Stomach (tissue), 9 donors: ENCODE results near the gene IFI6. TPM values are rescaled to one million over a fixed set of nuclear protein-coding genes. Genes with fewer than 3 reads are reported as not detected.

Source experiments
- DNase-seq, 2 donors: peaks; one replicate each; pipeline versions ENCODE4 v3.0.0 to v3.0.0-alpha.2; 2013 to 2019
- H3K27ac ChIP-seq, 5 donors: fragments of 200-600 bp in 4 of 5; sonication (generic) in 4 of 5; one replicate each; pipeline ENCODE4 v1.5.1; 2013 to 2019; ENCODE audit warnings: mild to moderate bottlenecking in 1 of 5, moderate library complexity in 1 of 5
- H3K27me3 ChIP-seq, 3 donors: fragments of 200-600 bp; sonication (generic); one replicate each; pipeline ENCODE4 v1.5.1; 2017 to 2019; ENCODE audit warnings: mixed run types in 1 of 3
- H3K36me3 ChIP-seq, 4 donors: fragments of 200-600 bp; sonication (generic); 1 replicate in 3 of 4; 2 replicates in 1 of 4; pipeline ENCODE4 v1.5.1; 2016 to 2019
- H3K4me1 ChIP-seq, 4 donors: fragments of 200-600 bp; sonication (generic); one replicate each; pipeline ENCODE4 v1.5.1; 2016 to 2019
- H3K4me3 ChIP-seq, 4 donors: fragments of 200-600 bp; sonication (generic) in 3 of 4; one replicate each; pipeline ENCODE4 v1.5.1; 2016 to 2019; ENCODE audit warnings: mild to moderate bottlenecking in 1 of 4
- H3K9me3 ChIP-seq, 4 donors: fragments of 200-600 bp; sonication (generic); one replicate each; pipeline ENCODE4 v1.5.1; 2016 to 2019
- EP300 ChIP-seq: sonication (generic); formaldehyde crosslinking; IDR thresholded peaks from one replicate; pipeline ENCODE4 v1.6.1; 2017; ENCODE audit warnings: antibody characterized with exemption
- POLR2A ChIP-seq, 4 donors: fragments of 450-650 bp; IDR thresholded peaks; one replicate each; pipeline ENCODE4 v1.6.1; 2016; ENCODE audit warnings: antibody characterized with exemption in 4 of 4, control low read depth in 2 of 4, mild to moderate bottlenecking in 1 of 4, moderate library complexity in 1 of 4
- POLR2AphosphoS5 ChIP-seq, 3 donors: sonication (generic); formaldehyde crosslinking; IDR thresholded peaks; one replicate each; pipeline ENCODE4 v1.6.1; 2016; ENCODE audit warnings: antibody characterized with exemption in 3 of 3
- whole genome bisulfite sequencing, 5 donors: extraction: QIAGEN DNeasy Blood & Tissue Kit in 3 of 5; methylation state at CpG; one replicate each; pipeline versions ENCODE4 v1.1.5 to v1.1.7; 2013 to 2018; 5-methylcytosine and 5-hydroxymethylcytosine counted together
- intact Hi-C: fragments of 100-400 bp; cut with DNase I; formaldehyde crosslinking; loops from one replicate; pipeline ENCODE4 v1.15.1; 2023; ENCODE audit warnings: low total_unique reads
- polyA plus RNA-seq, 3 donors: library from polyadenylated mRNA; stranded (reverse); fragments of 200-250 nt; gene quantifications; one replicate each; pipeline ENCODE4 v1.2.3, GENCODE V29; 2013
- total RNA-seq, 5 donors: library from RNA; depleted of rRNA; stranded (reverse); fragments of >200 nt; gene quantifications; one replicate each; pipeline versions ENCODE4 v1.1.0 to v1.2.3, GENCODE V29; 2014 to 2016
- TF ChIP-seq, protein P1 (sequence below), 7 experiments: fragments of 450-650 bp in 4 of 7; fragments of 200-600 bp in 3 of 7; sonication (generic) in 3 of 7; IDR thresholded peaks; one replicate each; pipeline ENCODE4 v1.5.1; 2016 to 2019; ENCODE audit warnings: antibody characterized with exemption in 7 of 7, control low read depth in 2 of 7, mild to moderate bottlenecking in 1 of 7
- donor health status: healthy with polysubstance abuse.
- donor health status: Bipolar disorder and iron deficiency.
- donor health status: healthy.

IFI6 gene
- total and polyA plus RNA-seq, 8 donors: 6.1 to 95.2 (median 40.0) TPM; not detected in 1

DNA sequence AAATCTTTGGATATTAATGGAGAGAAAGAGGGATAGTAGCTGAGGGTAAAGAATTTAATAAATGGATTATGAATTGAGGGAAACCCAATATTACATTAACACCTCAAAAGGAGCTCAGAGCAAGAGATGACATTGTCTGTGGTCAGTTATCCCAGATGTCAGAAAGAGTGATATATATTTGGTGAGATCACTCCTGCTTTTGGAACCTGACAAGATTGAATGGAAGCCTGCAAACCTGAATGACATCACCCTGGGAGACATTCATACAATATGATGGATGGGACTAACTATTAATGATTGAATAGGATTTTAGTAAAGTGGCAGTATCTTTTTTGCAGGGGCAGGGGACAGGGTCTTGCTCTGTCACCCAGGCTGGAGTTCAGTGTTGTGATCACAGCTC, 6.8 kb upstream of the IFI6 start:
- intact Hi-C loops: no loop called here

DNA sequence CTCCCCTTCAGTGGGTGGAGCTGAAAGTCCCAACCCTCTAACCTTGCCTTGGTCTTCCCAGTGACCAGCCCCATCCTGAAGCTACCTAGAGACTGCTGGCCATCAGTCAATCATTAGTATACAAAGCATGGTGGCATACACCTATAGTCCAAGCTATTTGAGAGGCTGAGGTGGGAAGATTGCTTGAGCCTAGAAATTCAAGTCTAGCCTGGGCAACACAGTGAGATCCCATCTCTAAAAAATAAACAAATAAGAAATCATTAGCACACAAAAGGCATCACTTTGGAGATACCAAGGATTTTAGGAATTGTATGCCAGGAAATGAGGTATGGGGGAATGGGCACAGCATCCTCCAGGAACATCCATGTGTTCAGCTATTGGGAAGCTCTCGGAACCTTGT, 4.4 kb upstream of the IFI6 start:
- peaks cover 11 to 19% (median 12%) of the 10 kb centered on the region in 4 donors for H3K4me1 ChIP-seq
- H3K27ac ChIP-seq: no peak overlapping the region
- no peak overlapping the region for H3K4me3 ChIP-seq
- intact Hi-C loops: no loop called here
- WGBS, 5 donors: 92 to 100% (median 96%) methylated on average over 1 of the region's 1 CpG
- H3K9me3 ChIP-seq: peaks cover 12 to 19% (median 15%) of the 10 kb centered on the region in 4 donors
- TF ChIP-seq EP300 (no peak), POLR2A (IDR thresholded peaks at IDR 0.05) (no peak), POLR2AphosphoS5 (IDR thresholded peaks at IDR 0.05) (no peak)
- TF ChIP-seq, protein P1, sequence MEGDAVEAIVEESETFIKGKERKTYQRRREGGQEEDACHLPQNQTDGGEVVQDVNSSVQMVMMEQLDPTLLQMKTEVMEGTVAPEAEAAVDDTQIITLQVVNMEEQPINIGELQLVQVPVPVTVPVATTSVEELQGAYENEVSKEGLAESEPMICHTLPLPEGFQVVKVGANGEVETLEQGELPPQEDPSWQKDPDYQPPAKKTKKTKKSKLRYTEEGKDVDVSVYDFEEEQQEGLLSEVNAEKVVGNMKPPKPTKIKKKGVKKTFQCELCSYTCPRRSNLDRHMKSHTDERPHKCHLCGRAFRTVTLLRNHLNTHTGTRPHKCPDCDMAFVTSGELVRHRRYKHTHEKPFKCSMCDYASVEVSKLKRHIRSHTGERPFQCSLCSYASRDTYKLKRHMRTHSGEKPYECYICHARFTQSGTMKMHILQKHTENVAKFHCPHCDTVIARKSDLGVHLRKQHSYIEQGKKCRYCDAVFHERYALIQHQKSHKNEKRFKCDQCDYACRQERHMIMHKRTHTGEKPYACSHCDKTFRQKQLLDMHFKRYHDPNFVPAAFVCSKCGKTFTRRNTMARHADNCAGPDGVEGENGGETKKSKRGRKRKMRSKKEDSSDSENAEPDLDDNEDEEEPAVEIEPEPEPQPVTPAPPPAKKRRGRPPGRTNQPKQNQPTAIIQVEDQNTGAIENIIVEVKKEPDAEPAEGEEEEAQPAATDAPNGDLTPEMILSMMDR (IDR thresholded peaks at IDR 0.05): no peak
- no peak for DNase-seq
- H3K27me3 ChIP-seq: no peaks in the 10 kb centered on the region
- H3K36me3 ChIP-seq: no peaks in the 10 kb centered on the region

More for the DNA sequence above, 6.8 kb upstream of the IFI6 start:
- Histone ChIP-seq H3K27me3 (no peaks in the 10 kb centered on the region), H3K27ac (no peak overlapping the region), H3K36me3 (no peaks in the 10 kb centered on the region), H3K4me1 (no peaks in the 10 kb centered on the region), H3K9me3 (peaks cover 15 to 31% (median 21%) of the 10 kb centered on the region in 4 donors), H3K4me3 (no peak overlapping the region)
- DNase-seq: no peak
- no peak for TF ChIP-seq POLR2AphosphoS5 (IDR thresholded peaks at IDR 0.05)
- TF ChIP-seq, protein P1 (IDR thresholded peaks at IDR 0.05): no peak
- TF ChIP-seq POLR2A (IDR thresholded peaks at IDR 0.05): no peak
- no peak for TF ChIP-seq EP300

DNA sequence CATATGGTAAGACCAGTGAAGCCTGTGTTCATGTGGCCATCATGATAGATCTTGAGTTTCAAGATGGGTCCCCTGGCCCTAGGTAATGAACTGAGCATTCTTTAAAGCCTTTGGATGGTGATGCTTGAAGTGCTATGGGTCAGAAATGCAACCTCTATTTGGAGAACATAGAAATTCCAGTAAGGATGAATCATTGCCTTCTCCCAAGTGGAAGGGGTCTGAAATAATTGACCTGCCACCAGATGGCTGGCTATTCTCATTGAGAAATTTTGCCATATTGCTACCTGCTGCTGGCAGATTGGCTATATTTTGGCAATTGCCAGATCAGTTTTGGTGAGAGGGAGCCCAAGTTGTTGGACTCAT, 739 bp upstream of the IFI6 start:
- Histone ChIP-seq H3K36me3 (no peaks in the 10 kb centered on the region), H3K27ac (peak overlapping the region; percentile 59 to 94 (median 87)), H3K4me1 (peaks cover 19 to 43% (median 34%) of the 10 kb centered on the region in 4 donors), H3K4me3 (peak overlapping the region in 3 of 4 donors; percentile 48 to 61 (median 54)), H3K9me3 (no peaks in the 10 kb centered on the region), H3K27me3 (no peaks in the 10 kb centered on the region)
- intact Hi-C loops: no loop called here
- no peak for DNase-seq
- TF ChIP-seq EP300: no peak
- TF ChIP-seq, protein P1 (IDR thresholded peaks at IDR 0.05): no peak
- TF ChIP-seq POLR2A (IDR thresholded peaks at IDR 0.05): no peak
- no peak for TF ChIP-seq POLR2AphosphoS5 (IDR thresholded peaks at IDR 0.05)

DNA sequence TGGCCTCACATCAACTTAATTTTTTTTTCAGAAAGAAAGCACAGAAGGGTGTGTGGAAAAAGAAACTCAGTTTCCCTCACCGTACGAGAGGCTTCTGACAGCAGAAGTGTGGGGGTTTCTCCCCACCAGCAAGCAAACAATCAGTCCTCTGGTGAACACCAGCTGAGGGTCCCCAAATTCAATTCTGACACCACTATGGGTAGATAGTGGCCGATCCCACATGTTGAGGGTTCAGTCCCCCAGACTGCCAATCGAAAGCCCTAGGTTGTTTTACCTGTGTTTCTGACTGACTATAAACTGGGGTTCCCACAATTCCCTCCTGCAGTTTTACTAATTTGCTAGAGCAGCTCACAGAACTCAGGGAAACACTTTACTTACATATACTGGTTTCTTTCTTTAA, 2.1 kb downstream of the IFI6 start:
- TF ChIP-seq POLR2AphosphoS5 (IDR thresholded peaks at IDR 0.05) (no peak), EP300 (no peak), POLR2A (IDR thresholded peaks at IDR 0.05) (no peak)
- TF ChIP-seq, protein P1 (IDR thresholded peaks at IDR 0.05): no peak
- peak overlapping the region in 1 of 5 donors; percentile 57 for H3K27ac ChIP-seq
- intact Hi-C loops: loop anchor here (10.0 kb wide), 1 partner anchor 55 kb away; the partner anchor contains the start of gene FAM76A
- peak overlapping the region in 1 of 4 donors; percentile 51 for H3K4me3 ChIP-seq
- 63 to 79% (median 71%) methylated on average over 4 of the region's 4 CpGs for WGBS, 5 donors
- DNase-seq: no peak
- no peaks in the 10 kb centered on the region for H3K27me3 ChIP-seq
- peaks cover 19 to 43% (median 34%) of the 10 kb centered on the region in 4 donors for H3K4me1 ChIP-seq
- no peaks in the 10 kb centered on the region for H3K9me3 ChIP-seq
- H3K36me3 ChIP-seq: peaks cover 0 to 22% (median 7%) of the 10 kb centered on the region in 4 donors
